Hepatocyte (in vitro differentiated cells): ENCODE measurements around the gene OPRL1.
"Not testable (repeated sequence)": the region's sequence is repeated elsewhere in the genome, so short reads cannot be mapped to it uniquely, and the experiment has no call there.

Experiments
- CTCF ChIP-seq: fragments of 200-600 bp; sonication (generic); IDR thresholded peaks from 2 replicates; pipeline ENCODE4 v1.5.1; 2016; ENCODE audit warnings: antibody characterized with exemption, mild to moderate bottlenecking; ENCODE audit not compliant: poor library complexity
- EZH2phosphoT487 ChIP-seq: fragments of 200-600 bp; sonication (generic); IDR thresholded peaks from one replicate; pipeline ENCODE4 v1.6.1; 2018; ENCODE audit warnings: antibody characterized with exemption, mild to moderate bottlenecking, low read depth, moderate library complexity; ENCODE audit not compliant: unreplicated experiment, severe bottlenecking

- not testable (repeated sequence) for TF ChIP-seq CTCF, EZH2phosphoT487
Observed at GRCh38 chr20:64122927-64123326, 43.0 kb downstream of the OPRL1 start.
